ENCODE measurements around the gene MSLN.

- no peak for TF ChIP-seq EZH2 (IDR thresholded peaks at IDR 0.05; ENCODE audit: borderline replicate concordance, low read length)
- TF ChIP-seq CTCF (IDR thresholded peaks at IDR 0.05; ENCODE audit: low read length): no peak
These were observed 40.4 kb downstream of the MSLN start for GRCh38 chr16:800834-801511.

All from OCI-LY1 (cell line).